Mesenteric fat pad (tissue), 1 donor: ENCODE results near the gene NEK10. TPM values are rescaled to one million over a fixed set of nuclear protein-coding genes. Genes with fewer than 3 reads are reported as not detected.
"Not testable (repeated sequence)": the region's sequence is repeated elsewhere in the genome, so short reads cannot be mapped to it uniquely, and the experiment has no call there.

Experiments
- DNase-seq: peaks from one replicate; pipeline ENCODE4 v3.0.0-alpha.2; 2020; ENCODE audit warnings: low spot score
- long read RNA-seq: library from polyadenylated mRNA; unstranded; transcript quantifications from one replicate; pipeline ENCODE4 v2.0.0, GENCODE V29; 2020
- total RNA-seq: library from RNA; stranded (reverse); fragmentation: NEBNext Ultra II Directional; extraction: Animal tissue kit (Norgen Biotek cat#: 25700); gene quantifications from one replicate; pipeline ENCODE4 v1.2.1, GENCODE V29; 2021
- donor health status: DM: yes; HTN: yes; CAD: no.

NEK10 gene
- 0.87 TPM for total RNA-seq
- long read RNA-seq = 0 reads

- DNase-seq = peak; percentile 95
Measured at GRCh38 chr3:27368831-27369607, at the start of gene NEK10. Gene NEK10 (minus strand): TSS chr3:27369383. CDS start chr3:27352882, 16,501 bp downstream.

- DNase-seq = no peak
Measured at GRCh38 chr3:27415202-27415601, 46.0 kb upstream of the NEK10 start.

- no peak for DNase-seq
Measured at GRCh38 chr3:27392950-27393679, 23.9 kb upstream of the NEK10 start.

- DNase-seq = not testable (repeated sequence)
Measured at GRCh38 chr3:27392414-27392813, 23.2 kb upstream of the NEK10 start.

GRCh38 chr3:27391796-27392195, 22.6 kb upstream of the NEK10 start:
- no peak for DNase-seq

- no peak for DNase-seq
Measured at GRCh38 chr3:27387625-27388024, 18.4 kb upstream of the NEK10 start.

GRCh38 chr3:27385504-27385903, 16.3 kb upstream of the NEK10 start:
- no peak for DNase-seq

- no peak for DNase-seq
Measured at GRCh38 chr3:27384191-27384590, 15.0 kb upstream of the NEK10 start.

GRCh38 chr3:27380433-27381357, 11.5 kb upstream of the NEK10 start:
- DNase-seq = no peak

- no peak for DNase-seq
Measured at GRCh38 chr3:27378331-27378730, 9.1 kb upstream of the NEK10 start.

- DNase-seq = no peak
Measured at GRCh38 chr3:27376109-27376772, 7.1 kb upstream of the NEK10 start.

- DNase-seq = no peak
Measured at GRCh38 chr3:27366062-27366591, 3.1 kb downstream of the NEK10 start.

GRCh38 chr3:27360113-27361078, 8.8 kb downstream of the NEK10 start:
- no peak for DNase-seq

- DNase-seq = no peak
Measured at GRCh38 chr3:27358372-27358771, 10.8 kb downstream of the NEK10 start.

- DNase-seq = no peak
Measured at GRCh38 chr3:27357665-27358258, 11.4 kb downstream of the NEK10 start.

- no peak for DNase-seq
Measured at GRCh38 chr3:27356976-27357375, 12.2 kb downstream of the NEK10 start.

GRCh38 chr3:27354588-27355203, 14.5 kb downstream of the NEK10 start:
- no peak for DNase-seq

GRCh38 chr3:27354161-27354560, 15.0 kb downstream of the NEK10 start:
- no peak for DNase-seq

GRCh38 chr3:27353221-27353620, 16.0 kb downstream of the NEK10 start:
- DNase-seq = no peak
